SU-DHL-6 (cell line): Measurements from ENCODE around the gene ARHGEF4.

Experiments used
- H2AFZ ChIP-seq: fragments of 200-600 bp; sonication (generic); 2 replicates; pipeline ENCODE4 v1.6.1; 2014; ENCODE audit warnings: low read depth, mild to moderate bottlenecking, moderate library complexity, mixed read lengths, antibody characterized with exemption, low read length; ENCODE audit not compliant: severe bottlenecking
- H3F3A ChIP-seq: fragments of 200-600 bp; shearing (Covaris generic); 2 replicates; pipeline ENCODE4 v1.6.0; 2016; ENCODE audit warnings: antibody characterized with exemption, mild to moderate bottlenecking; ENCODE audit not compliant: insufficient read depth
- H3K27ac ChIP-seq: fragments of 200-600 bp; sonication (generic); 2 replicates; pipeline ENCODE4 v1.5.1; 2016; ENCODE audit warnings: low read depth, mild to moderate bottlenecking, low read length, moderate library complexity, mixed read lengths
- H3K27me3 ChIP-seq: fragments of 200-600 bp; sonication (generic), shearing (Covaris generic); 2 replicates; pipeline ENCODE4 v1.6.0; 2014; ENCODE audit warnings: mild to moderate bottlenecking, low read length
- H3K36me3 ChIP-seq: fragments of 200-600 bp; sonication (generic); 2 replicates; pipeline ENCODE4 v1.6.1; 2014; ENCODE audit warnings: mild to moderate bottlenecking, low read length, mixed read lengths
- H3K4me2 ChIP-seq: fragments of 300-600, 200-600 bp; shearing (Covaris generic), sonication (generic); 2 replicates; pipeline ENCODE4 v1.6.0; 2014; ENCODE audit warnings: low read length, low read depth, mild to moderate bottlenecking; ENCODE audit not compliant: poor library complexity, severe bottlenecking
- H3K4me3 ChIP-seq: fragments of 200-600 bp; sonication (generic); 2 replicates; pipeline ENCODE4 v1.5.1; 2014; ENCODE audit warnings: antibody characterized with exemption, low read length, mild to moderate bottlenecking, mixed read lengths; ENCODE audit not compliant: insufficient read depth, poor library complexity, severe bottlenecking
- H3K79me2 ChIP-seq: fragments of 200-600 bp; sonication (generic); 2 replicates; pipeline ENCODE4 v1.6.1; 2014; ENCODE audit warnings: mild to moderate bottlenecking, low read length, moderate library complexity; ENCODE audit not compliant: insufficient read depth
- H3K9ac ChIP-seq: fragments of 200-600 bp; sonication (generic); 2 replicates; pipeline ENCODE4 v1.7.0; 2014; ENCODE audit warnings: mild to moderate bottlenecking, low read length
- H3K9me2 ChIP-seq: fragments of 200-600 bp; sonication (generic); replicated peaks from 2 replicates; pipeline ENCODE4 v1.6.1; 2014; ENCODE audit warnings: low read length; ENCODE audit not compliant: insufficient read depth
- H3K9me3 ChIP-seq: fragments of 200-600 bp; sonication (generic); 2 replicates; pipeline ENCODE4 v1.6.1; 2014; ENCODE audit warnings: low read length, mixed read lengths; ENCODE audit not compliant: insufficient read depth
- H4K20me1 ChIP-seq: fragments of 200-600 bp; sonication (generic); 2 replicates; pipeline ENCODE4 v1.6.1; 2014; ENCODE audit warnings: low read depth, mild to moderate bottlenecking, antibody characterized with exemption, low read length, moderate library complexity, mixed read lengths
- EZH2phosphoT487 ChIP-seq: fragments of 200-600 bp; sonication (generic), shearing (Covaris generic); conservative IDR thresholded peaks from 2 replicates; pipeline ENCODE4 v1.6.1; 2018; ENCODE audit warnings: mild to moderate bottlenecking, antibody characterized with exemption, low read length, moderate library complexity, mixed read lengths
- TF ChIP-seq, protein P1 (sequence below): fragments of 200-600 bp; sonication (generic); IDR thresholded peaks from one replicate; pipeline ENCODE4 v1.5.1; 2017; ENCODE audit warnings: antibody characterized with exemption, mild to moderate bottlenecking, low read length, moderate library complexity; ENCODE audit not compliant: insufficient read depth, poor library complexity, severe bottlenecking

Gene ARHGEF4

DNA sequence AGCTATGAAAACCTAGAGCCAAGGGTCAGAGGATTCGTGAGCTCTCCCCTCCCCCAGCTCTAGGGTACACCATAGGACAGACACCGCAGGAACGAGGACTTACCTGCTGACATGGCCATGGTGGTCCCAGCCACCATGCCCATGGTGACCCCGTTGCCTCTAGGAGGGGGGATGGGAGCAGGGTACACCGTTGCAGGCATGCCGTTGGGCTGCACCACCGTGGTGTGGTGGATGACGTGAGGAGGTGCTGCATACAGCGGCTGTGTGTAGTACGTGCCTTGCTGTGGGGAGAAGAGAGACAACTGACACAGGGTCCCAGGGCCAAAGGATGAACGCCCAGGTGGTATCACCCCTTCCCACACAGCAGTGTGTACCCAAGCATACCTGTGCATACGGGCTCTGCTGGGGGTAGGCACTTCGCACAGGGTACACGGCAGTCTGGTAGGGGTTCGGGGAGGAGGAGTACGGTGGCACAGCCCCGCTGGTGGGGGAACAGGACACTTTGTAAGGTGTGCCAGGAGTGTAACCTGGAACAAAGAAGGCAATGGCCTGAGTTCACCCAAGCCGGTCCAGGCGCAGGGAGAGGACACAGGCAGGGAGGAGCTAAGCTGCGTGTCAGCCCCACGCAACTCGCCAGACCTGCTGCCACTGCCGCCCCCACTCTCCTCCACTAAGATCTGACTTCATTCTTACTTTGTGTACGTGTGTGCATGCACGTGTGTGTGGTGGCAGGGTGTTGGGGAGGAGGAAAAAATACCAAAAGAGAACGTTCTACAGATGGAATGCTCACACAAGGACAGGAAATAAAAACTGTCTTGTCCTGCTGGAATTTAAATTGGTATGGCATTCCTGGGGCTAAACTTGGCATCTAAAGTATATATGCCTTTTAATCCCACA lies 218.7 kb downstream of the ARHGEF4 start:
- no peak overlapping the region for H2AFZ ChIP-seq
- peaks cover 13% of the 10 kb centered on the region for H4K20me1 ChIP-seq
- H3K4me3 ChIP-seq: no peak overlapping the region
- H3K79me2 ChIP-seq: peaks cover 39% of the 10 kb centered on the region
- H3K27ac ChIP-seq: no peak overlapping the region
- H3F3A ChIP-seq: no peaks in the 10 kb centered on the region
- H3K9ac ChIP-seq: no peak overlapping the region
- no peaks in the 10 kb centered on the region for H3K9me2 ChIP-seq
- H3K27me3 ChIP-seq: no peaks in the 10 kb centered on the region
- H3K9me3 ChIP-seq: no peaks in the 10 kb centered on the region
- TF ChIP-seq, protein P1, sequence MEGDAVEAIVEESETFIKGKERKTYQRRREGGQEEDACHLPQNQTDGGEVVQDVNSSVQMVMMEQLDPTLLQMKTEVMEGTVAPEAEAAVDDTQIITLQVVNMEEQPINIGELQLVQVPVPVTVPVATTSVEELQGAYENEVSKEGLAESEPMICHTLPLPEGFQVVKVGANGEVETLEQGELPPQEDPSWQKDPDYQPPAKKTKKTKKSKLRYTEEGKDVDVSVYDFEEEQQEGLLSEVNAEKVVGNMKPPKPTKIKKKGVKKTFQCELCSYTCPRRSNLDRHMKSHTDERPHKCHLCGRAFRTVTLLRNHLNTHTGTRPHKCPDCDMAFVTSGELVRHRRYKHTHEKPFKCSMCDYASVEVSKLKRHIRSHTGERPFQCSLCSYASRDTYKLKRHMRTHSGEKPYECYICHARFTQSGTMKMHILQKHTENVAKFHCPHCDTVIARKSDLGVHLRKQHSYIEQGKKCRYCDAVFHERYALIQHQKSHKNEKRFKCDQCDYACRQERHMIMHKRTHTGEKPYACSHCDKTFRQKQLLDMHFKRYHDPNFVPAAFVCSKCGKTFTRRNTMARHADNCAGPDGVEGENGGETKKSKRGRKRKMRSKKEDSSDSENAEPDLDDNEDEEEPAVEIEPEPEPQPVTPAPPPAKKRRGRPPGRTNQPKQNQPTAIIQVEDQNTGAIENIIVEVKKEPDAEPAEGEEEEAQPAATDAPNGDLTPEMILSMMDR: no peak
- TF ChIP-seq EZH2phosphoT487: no peak
- peaks cover 22% of the 10 kb centered on the region; the same call in 1 of the 2 replicates for H3K36me3 ChIP-seq
- H3K4me2 ChIP-seq: no peak overlapping the region

DNA sequence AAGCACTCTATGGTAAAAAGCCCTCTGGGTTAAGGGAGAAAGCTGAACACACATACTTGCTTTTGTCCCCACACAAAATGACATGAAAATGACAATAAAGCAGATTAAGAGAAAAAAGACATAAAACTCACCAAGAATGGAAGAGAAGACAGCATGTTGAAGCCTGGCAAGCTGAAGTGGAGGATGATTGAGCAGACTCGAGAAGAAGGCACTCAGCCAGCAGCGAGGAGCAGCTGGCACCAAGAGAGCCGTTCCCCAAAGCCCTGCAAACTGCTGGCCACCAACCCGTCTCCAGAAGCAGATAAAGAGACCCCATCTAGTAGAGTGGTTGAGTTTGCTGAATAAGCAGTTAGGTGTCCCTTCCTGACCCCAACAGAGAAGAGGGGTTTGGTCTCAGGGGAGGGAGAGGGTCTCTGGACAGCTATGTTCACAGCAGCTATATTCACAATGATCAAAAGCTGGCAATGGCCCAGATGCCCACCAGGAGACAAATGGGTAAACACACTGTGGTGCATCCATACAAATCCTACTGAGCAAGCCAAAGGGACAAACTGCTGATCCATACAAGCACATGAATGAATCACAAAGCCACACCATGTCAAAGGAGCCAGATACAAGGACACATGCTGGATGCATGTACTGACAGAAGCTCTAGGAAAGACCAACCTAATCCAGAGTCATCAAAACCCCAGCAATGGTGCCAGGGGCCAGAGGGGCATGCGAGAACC lies 219.7 kb downstream of the ARHGEF4 start:
- no peak overlapping the region for H3K9ac ChIP-seq
- no peak overlapping the region for H2AFZ ChIP-seq
- H3K79me2 ChIP-seq: peaks cover 46% of the 10 kb centered on the region
- H3F3A ChIP-seq: no peaks in the 10 kb centered on the region
- H4K20me1 ChIP-seq: peaks cover 13% of the 10 kb centered on the region
- H3K4me3 ChIP-seq: no peak overlapping the region
- no peaks in the 10 kb centered on the region for H3K27me3 ChIP-seq
- H3K9me3 ChIP-seq: no peaks in the 10 kb centered on the region
- H3K27ac ChIP-seq: no peak overlapping the region
- H3K9me2 ChIP-seq: no peaks in the 10 kb centered on the region
- H3K4me2 ChIP-seq: no peak overlapping the region
- H3K36me3 ChIP-seq: peaks cover 21% of the 10 kb centered on the region; the same call in 1 of the 2 replicates
- TF ChIP-seq, protein P1: no peak
- TF ChIP-seq EZH2phosphoT487: no peak

DNA sequence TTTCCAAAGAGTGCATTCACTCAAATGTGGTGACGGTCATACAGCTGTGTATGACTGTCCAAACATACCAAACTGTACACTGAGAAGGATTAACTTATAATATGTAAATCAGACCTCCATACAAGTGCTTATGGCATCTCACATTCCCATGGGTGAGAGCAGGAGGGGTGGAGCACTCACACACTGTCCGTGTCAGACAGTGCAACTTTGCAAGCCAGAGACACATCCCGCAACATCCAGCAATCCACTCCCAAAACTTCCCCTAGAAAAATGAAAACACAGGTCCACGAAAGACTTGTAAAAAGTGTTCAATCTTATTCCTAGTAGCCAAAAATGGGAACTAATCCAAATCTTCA lies 220.2 kb downstream of the ARHGEF4 start:
- H3K4me3 ChIP-seq: no peak overlapping the region
- H3K9me3 ChIP-seq: no peaks in the 10 kb centered on the region
- H4K20me1 ChIP-seq: peaks cover 13% of the 10 kb centered on the region
- no peaks in the 10 kb centered on the region for H3F3A ChIP-seq
- H3K27me3 ChIP-seq: no peaks in the 10 kb centered on the region
- H3K79me2 ChIP-seq: peaks cover 52% of the 10 kb centered on the region
- no peaks in the 10 kb centered on the region for H3K9me2 ChIP-seq
- no peak overlapping the region for H3K4me2 ChIP-seq
- no peak overlapping the region for H2AFZ ChIP-seq
- peaks cover 16% of the 10 kb centered on the region; the same call in 1 of the 2 replicates for H3K36me3 ChIP-seq
- H3K27ac ChIP-seq: no peak overlapping the region
- no peak overlapping the region for H3K9ac ChIP-seq
- TF ChIP-seq, protein P1: no peak
